Spleen (tissue), 11 donors: ENCODE data around the gene CCNE1. TPM values are rescaled to one million over a fixed set of nuclear protein-coding genes. Genes with fewer than 3 reads are reported as not detected.

ENCODE experiments used
- DNase-seq: peaks from one replicate; pipeline ENCODE4 v3.0.0-alpha.2; 2020
- H3K27ac ChIP-seq, 8 donors: fragments of 200-600 bp; sonication (generic) in 7 of 8; 1 replicate in 4 of 8; 2 replicates in 4 of 8; pipeline versions ENCODE4 v1.5.0 to v1.8.0; 2016 to 2021; ENCODE audit warnings: inconsistent platforms in 4 of 8, mild to moderate bottlenecking in 4 of 8, moderate library complexity in 1 of 8
- H3K27me3 ChIP-seq, 7 donors: fragments of 200-600 bp; sonication (generic) in 6 of 7; replicated peaks in 1 of 7; 1 replicate in 4 of 7; 2 replicates in 3 of 7; pipeline versions ENCODE4 v1.5.0 to v1.8.0; 2016 to 2021; ENCODE audit warnings: inconsistent platforms in 3 of 7, mild to moderate bottlenecking in 1 of 7
- H3K36me3 ChIP-seq, 6 donors: fragments of 200-600 bp; sonication (generic) in 5 of 6; 1 replicate in 4 of 6; 2 replicates in 2 of 6; pipeline versions ENCODE4 v1.5.0 to v1.8.0; 2016 to 2021; ENCODE audit warnings: inconsistent platforms in 2 of 6
- H3K4me1 ChIP-seq, 6 donors: fragments of 200-600 bp; sonication (generic) in 5 of 6; 1 replicate in 3 of 6; 2 replicates in 3 of 6; pipeline versions ENCODE4 v1.5.0 to v1.8.0; 2016 to 2021; ENCODE audit warnings: inconsistent platforms in 3 of 6
- H3K4me3 ChIP-seq, 8 donors: fragments of 200-600 bp; sonication (generic) in 7 of 8; 1 replicate in 4 of 8; 2 replicates in 4 of 8; pipeline versions ENCODE4 v1.5.0 to v1.8.0; 2016 to 2021; ENCODE audit warnings: inconsistent platforms in 4 of 8, mild to moderate bottlenecking in 4 of 8, moderate library complexity in 2 of 8
- H3K9me3 ChIP-seq, 8 donors: fragments of 200-600 bp; sonication (generic) in 7 of 8; 1 replicate in 4 of 8; 2 replicates in 4 of 8; pipeline versions ENCODE4 v1.5.0 to v1.8.0; 2016 to 2021; ENCODE audit warnings: inconsistent platforms in 4 of 8
- CTCF ChIP-seq, 11 experiments: fragments of 200-600 bp in 7 of 11; fragments of 450-650 bp in 4 of 11; sonication (generic) in 4 of 11; IDR thresholded peaks in 8 of 11; conservative IDR thresholded peaks in 3 of 11; 1 replicate in 7 of 11; 2 replicates in 4 of 11; pipeline versions ENCODE4 v1.4.0 to v1.8.0; 2016 to 2021; ENCODE audit warnings: antibody characterized with exemption in 11 of 11, inconsistent platforms in 4 of 11, mild to moderate bottlenecking in 1 of 11
- POLR2A ChIP-seq, 3 donors: fragments of 450-650 bp; IDR thresholded peaks; one replicate each; pipeline ENCODE4 v1.5.1; 2017; ENCODE audit warnings: antibody characterized with exemption in 3 of 3, mild to moderate bottlenecking in 1 of 3
- POLR2AphosphoS5 ChIP-seq, 3 donors: sonication (generic); formaldehyde crosslinking; IDR thresholded peaks; one replicate each; pipeline ENCODE4 v1.5.1; 2017; ENCODE audit warnings: antibody characterized with exemption in 3 of 3
- WGBS, 5 donors: extraction: QIAGEN DNeasy Blood & Tissue Kit in 3 of 5; methylation state at CpG; one replicate each; pipeline versions ENCODE4 v1.1.5 to v1.1.7; 2013 to 2018; 5-methylcytosine and 5-hydroxymethylcytosine counted together
- intact Hi-C: fragments of 100-400 bp; cut with DNase I; formaldehyde crosslinking; loops from one replicate; pipeline ENCODE4 v1.15.0; 2023; ENCODE audit warnings: low total_unique reads
- polyA plus RNA-seq, 3 donors: library from polyadenylated mRNA; stranded (reverse); fragments of 200-250 nt; gene quantifications; one replicate each; pipeline ENCODE4 v1.2.1, GENCODE V29; 2013
- total RNA-seq, 7 donors: library from RNA; depleted of rRNA in 3 of 7; stranded (reverse); fragments of >200 nt in 3 of 7; fragmentation: NEBNext Ultra II Directional in 4 of 7; extraction: Animal tissue kit (Norgen Biotek cat#: 25700) in 4 of 7; gene quantifications; one replicate each; pipeline versions ENCODE4 v1.1.0 to v1.2.1, GENCODE V29; 2016 to 2021
- donor health status: healthy with polysubstance abuse.
- donor health status: DM: no; HTN: no; CAD: no; lungs with moderate emphysema.
- donor health status: DM: no; HTN: no; CAD: no.
- donor health status: Bipolar disorder and iron deficiency.
- donor health status: healthy.
- donor health status: DM: no; HTN: no; CAD: no.
- donor health status: DM: yes; HTN: yes; CAD: no.

The CCNE1 gene
- total and polyA plus RNA-seq, 10 donors: 2.3 to 4.8 (median 3.9) TPM

- Histone ChIP-seq H3K4me3 (no peak overlapping the region), H3K27me3 (peaks cover 0 to 4% (median 0%) of the 10 kb centered on the region in 7 donors), H3K36me3 (peaks cover 0 to 13% (median 0%) of the 10 kb centered on the region in 6 donors), H3K27ac (peak overlapping the region in 2 of 8 donors; percentile 8 to 44), H3K9me3 (no peaks in the 10 kb centered on the region), H3K4me1 (peaks cover 0 to 22% (median 14%) of the 10 kb centered on the region in 6 donors)
- 22 to 34% (median 28%) methylated on average over 7 of the region's 7 CpGs for WGBS, 5 donors
- intact Hi-C loops: no loop called here
- peak; percentile 42 for DNase-seq
- TF ChIP-seq CTCF (IDR thresholded peaks at IDR 0.05 in 8 of 11, conservative IDR thresholded peaks at IDR 0.05 in 3 of 11) (no peak), POLR2A (IDR thresholded peaks at IDR 0.05) (no peak), POLR2AphosphoS5 (IDR thresholded peaks at IDR 0.05) (no peak)
These were observed 3.4 kb downstream of the CCNE1 start for GRCh38 chr19:29815231-29815630.

- Histone ChIP-seq H3K36me3 (peaks cover 0 to 32% (median 1%) of the 10 kb centered on the region in 6 donors), H3K4me3 (no peak overlapping the region), H3K27me3 (peaks cover 0 to 4% (median 0%) of the 10 kb centered on the region in 7 donors), H3K4me1 (peaks cover 0 to 11% (median 7%) of the 10 kb centered on the region in 6 donors), H3K27ac (no peak overlapping the region), H3K9me3 (no peaks in the 10 kb centered on the region)
- TF ChIP-seq POLR2A (IDR thresholded peaks at IDR 0.05): no peak
- TF ChIP-seq POLR2AphosphoS5 (IDR thresholded peaks at IDR 0.05): no peak
- no peak for TF ChIP-seq CTCF (IDR thresholded peaks at IDR 0.05 in 8 of 11, conservative IDR thresholded peaks at IDR 0.05 in 3 of 11)
- WGBS, 5 donors: 90 to 97% (median 92%) methylated on average over 4 of the region's 4 CpGs
- intact Hi-C loops: no loop called here
- DNase-seq: no peak
These were observed 5.5 kb downstream of the CCNE1 start for GRCh38 chr19:29817316-29817715.

DNA sequence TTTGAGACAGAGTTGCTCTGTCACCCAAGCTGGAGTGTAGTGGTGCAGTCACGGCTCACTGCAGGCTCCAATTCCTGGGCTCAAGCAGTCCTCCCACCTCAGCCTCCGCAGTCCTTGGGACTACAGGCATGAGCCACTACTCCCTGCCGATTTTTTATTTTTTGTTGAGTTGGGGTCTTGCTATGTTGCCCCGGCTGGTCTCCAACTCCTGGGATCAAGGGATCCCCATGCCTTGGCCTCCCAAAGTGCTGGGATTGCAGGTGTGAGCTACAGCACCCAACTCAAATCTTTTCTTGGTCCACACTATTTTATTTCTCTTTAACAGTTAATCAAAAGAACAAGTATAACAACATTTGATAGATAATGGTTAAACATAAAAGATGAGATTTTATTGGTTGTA is 7.5 kb downstream of the CCNE1 start:
- TF ChIP-seq POLR2A (IDR thresholded peaks at IDR 0.05): no peak
- no peak for TF ChIP-seq CTCF (IDR thresholded peaks at IDR 0.05 in 8 of 11, conservative IDR thresholded peaks at IDR 0.05 in 3 of 11)
- no peak for TF ChIP-seq POLR2AphosphoS5 (IDR thresholded peaks at IDR 0.05)
- Histone ChIP-seq H3K27ac (no peak overlapping the region), H3K27me3 (no peaks in the 10 kb centered on the region), H3K4me1 (no peaks in the 10 kb centered on the region), H3K9me3 (no peaks in the 10 kb centered on the region), H3K36me3 (peaks cover 0 to 51% (median 5%) of the 10 kb centered on the region in 6 donors), H3K4me3 (no peak overlapping the region)
- intact Hi-C loops: no loop called here
- peak; percentile 22 for DNase-seq
- 93 to 98% (median 96%) methylated on average over 4 of the region's 4 CpGs for WGBS, 5 donors

- TF ChIP-seq CTCF (IDR thresholded peaks at IDR 0.05 in 8 of 11, conservative IDR thresholded peaks at IDR 0.05 in 3 of 11) (no peak), POLR2AphosphoS5 (IDR thresholded peaks at IDR 0.05) (no peak), POLR2A (IDR thresholded peaks at IDR 0.05) (no peak)
- Histone ChIP-seq H3K27ac (no peak overlapping the region), H3K36me3 (peaks cover 0 to 51% (median 5%) of the 10 kb centered on the region in 6 donors), H3K27me3 (no peaks in the 10 kb centered on the region), H3K4me3 (no peak overlapping the region), H3K9me3 (no peaks in the 10 kb centered on the region), H3K4me1 (no peaks in the 10 kb centered on the region)
- 92 to 97% (median 95%) methylated on average over 6 of the region's 6 CpGs for WGBS, 5 donors
- DNase-seq: peak; percentile 56
- intact Hi-C loops: no loop called here
These were observed 8.2 kb downstream of the CCNE1 start for GRCh38 chr19:29819986-29820385.
